Ovary (tissue), 3 donors: ENCODE measurements around the gene XIST.

Experiments
- POLR2A ChIP-seq: fragments of 450-650 bp; IDR thresholded peaks from one replicate; pipeline ENCODE4 v1.6.1; 2017; ENCODE audit warnings: antibody characterized with exemption, mild to moderate bottlenecking, moderate library complexity
- TF ChIP-seq, protein P1 (sequence below), 3 donors: fragments of 450-650 bp in 2 of 3; fragments of 200-600 bp in 1 of 3; IDR thresholded peaks; one replicate each; pipeline versions ENCODE4 v1.5.1 to v1.8.0; 2016 to 2022; ENCODE audit warnings: antibody characterized with exemption in 3 of 3, mild to moderate bottlenecking in 1 of 3
- donor health status: DM: no; HTN: no; CAD: no.

DNA sequence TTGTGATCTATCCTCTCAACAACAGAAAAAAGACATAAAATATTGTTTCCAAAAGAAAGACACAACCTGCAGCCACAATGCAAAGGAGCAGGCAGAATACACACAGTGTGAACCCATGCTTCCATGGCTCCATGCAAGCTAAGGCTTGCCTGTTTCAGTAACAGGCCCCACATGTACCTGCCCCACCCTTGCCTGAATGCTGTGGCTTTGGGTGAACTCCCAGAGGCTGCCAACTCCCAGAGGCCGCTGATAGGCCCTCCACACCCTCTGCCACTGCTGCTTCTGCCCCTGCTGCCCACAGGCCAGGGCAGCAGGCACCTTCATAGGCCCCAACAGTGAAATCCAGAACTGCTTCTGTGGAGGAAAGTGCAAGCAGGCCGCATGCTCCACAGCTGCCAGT is 24.4 kb upstream of the XIST start:
- no peak for TF ChIP-seq POLR2A
- TF ChIP-seq, protein P1, sequence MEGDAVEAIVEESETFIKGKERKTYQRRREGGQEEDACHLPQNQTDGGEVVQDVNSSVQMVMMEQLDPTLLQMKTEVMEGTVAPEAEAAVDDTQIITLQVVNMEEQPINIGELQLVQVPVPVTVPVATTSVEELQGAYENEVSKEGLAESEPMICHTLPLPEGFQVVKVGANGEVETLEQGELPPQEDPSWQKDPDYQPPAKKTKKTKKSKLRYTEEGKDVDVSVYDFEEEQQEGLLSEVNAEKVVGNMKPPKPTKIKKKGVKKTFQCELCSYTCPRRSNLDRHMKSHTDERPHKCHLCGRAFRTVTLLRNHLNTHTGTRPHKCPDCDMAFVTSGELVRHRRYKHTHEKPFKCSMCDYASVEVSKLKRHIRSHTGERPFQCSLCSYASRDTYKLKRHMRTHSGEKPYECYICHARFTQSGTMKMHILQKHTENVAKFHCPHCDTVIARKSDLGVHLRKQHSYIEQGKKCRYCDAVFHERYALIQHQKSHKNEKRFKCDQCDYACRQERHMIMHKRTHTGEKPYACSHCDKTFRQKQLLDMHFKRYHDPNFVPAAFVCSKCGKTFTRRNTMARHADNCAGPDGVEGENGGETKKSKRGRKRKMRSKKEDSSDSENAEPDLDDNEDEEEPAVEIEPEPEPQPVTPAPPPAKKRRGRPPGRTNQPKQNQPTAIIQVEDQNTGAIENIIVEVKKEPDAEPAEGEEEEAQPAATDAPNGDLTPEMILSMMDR (IDR thresholded peaks at IDR 0.05), result no peak
